GM23248 (cell line): ENCODE measurements around the gene IL18BP. TPM values are rescaled to one million over a fixed set of nuclear protein-coding genes. Genes with fewer than 3 reads are reported as not detected.

Experiments
- DNase-seq: peaks from one replicate; pipeline ENCODE4 v3.0.0-alpha.2; 2015
- H2AFZ ChIP-seq: fragments of 200-600 bp; sonication (generic); 2 replicates; pipeline ENCODE4 v1.6.1; 2016; ENCODE audit warnings: antibody characterized with exemption
- H3F3A ChIP-seq: fragments of 200-600 bp; sonication (generic); 2 replicates; pipeline ENCODE4 v1.6.1; 2016; ENCODE audit warnings: mild to moderate bottlenecking, antibody characterized with exemption, mixed run types; ENCODE audit not compliant: insufficient read depth
- H3K27ac ChIP-seq: fragments of 200-600 bp; sonication (generic); 2 replicates; pipeline ENCODE4 v1.5.1; 2016; ENCODE audit warnings: mild to moderate bottlenecking
- H3K27me3 ChIP-seq: fragments of 200-600 bp; sonication (generic); replicated peaks from 2 replicates; pipeline ENCODE4 v1.6.1; 2016; ENCODE audit warnings: mild to moderate bottlenecking; ENCODE audit not compliant: insufficient read depth
- H3K36me3 ChIP-seq: fragments of 200-600 bp; sonication (generic); 2 replicates; pipeline ENCODE4 v1.6.1; 2016; ENCODE audit warnings: low read depth, mild to moderate bottlenecking
- H3K4me1 ChIP-seq: fragments of 200-600 bp; sonication (generic); 2 replicates; pipeline ENCODE4 v1.6.1; 2016; ENCODE audit warnings: mild to moderate bottlenecking; ENCODE audit not compliant: insufficient read depth
- H3K4me2 ChIP-seq: fragments of 200-600 bp; sonication (generic); one replicate; pipeline ENCODE4 v1.6.1; 2016; ENCODE audit warnings: mild to moderate bottlenecking; ENCODE audit not compliant: unreplicated experiment
- H3K4me3 ChIP-seq: fragments of 200-600 bp; sonication (generic); 2 replicates; pipeline ENCODE4 v1.5.1; 2016; ENCODE audit warnings: mild to moderate bottlenecking
- H3K79me2 ChIP-seq: fragments of 200-600 bp; sonication (generic); 2 replicates; pipeline ENCODE4 v1.6.1; 2016; ENCODE audit warnings: mild to moderate bottlenecking; ENCODE audit not compliant: insufficient read depth
- H3K9ac ChIP-seq: fragments of 200-600 bp; sonication (generic); 2 replicates; pipeline ENCODE4 v1.6.1; 2016; ENCODE audit warnings: mild to moderate bottlenecking
- H3K9me2 ChIP-seq: fragments of 200-600 bp; sonication (generic); 2 replicates; pipeline ENCODE4 v1.6.1; 2016; ENCODE audit warnings: mixed run types, mild to moderate bottlenecking, moderate library complexity; ENCODE audit not compliant: insufficient read depth
- H3K9me3 ChIP-seq: fragments of 200-600 bp; sonication (generic); one replicate; pipeline ENCODE4 v1.6.1; 2017; ENCODE audit warnings: low read depth
- H4K20me1 ChIP-seq: fragments of 200-600 bp; sonication (generic); 2 replicates; pipeline ENCODE4 v1.6.0; 2016; ENCODE audit not compliant: insufficient read depth
- EZH2 ChIP-seq: fragments of 200-600 bp; sonication (generic); IDR thresholded peaks from 2 replicates; pipeline ENCODE4 v1.6.1; 2018; ENCODE audit warnings: antibody characterized with exemption, mild to moderate bottlenecking; ENCODE audit not compliant: insufficient read depth, poor library complexity, severe bottlenecking
- EZH2phosphoT487 ChIP-seq: fragments of 200-600 bp; sonication (generic); IDR thresholded peaks from 2 replicates; pipeline ENCODE4 v1.6.1; 2018; ENCODE audit warnings: antibody characterized with exemption, moderate library complexity, mild to moderate bottlenecking, low read depth; ENCODE audit not compliant: insufficient read depth
- WGBS, 2 experiments: methylation state at CpG; one replicate each; pipeline ENCODE4 v1.1.6; 2015 to 2017; ENCODE audit warnings: low lambda C conversion rate in 2 of 2, low coverage in 1 of 2; ENCODE audit errors: missing lambda C conversion rate in 2 of 2; 5-methylcytosine and 5-hydroxymethylcytosine counted together
- in situ Hi-C: fragments of 300-500 bp; cut with MboI; formaldehyde crosslinking; loops from 2 replicates; pipeline ENCODE4 v1.15.0; 2020
- polyA plus RNA-seq: library from polyadenylated mRNA; unstranded; fragments of >200 nt; fragmentation: Nextera tagmentation; extraction: Ambion mirVana; gene quantifications from 2 replicates; pipeline ENCODE4 v1.2.1, GENCODE V29; 2016
- small RNA-seq: library from RNA; depleted of rRNA; stranded (forward); fragments of <200 nt; gene quantifications from one replicate; pipeline ENCODE3, GENCODE V24; 2014; ENCODE audit warnings: low read depth, low replicate concordance
- total RNA-seq: library from RNA; depleted of rRNA; stranded (reverse); fragments of >200 nt; shearing (Covaris generic); gene quantifications from 2 replicates; pipeline ENCODE4 v1.2.3, GENCODE V29; 2014; rRNA removed

The IL18BP gene
- total and polyA plus RNA-seq, 2 experiments from 2014 or later, result 0.44 to 2.5 TPM

DNA sequence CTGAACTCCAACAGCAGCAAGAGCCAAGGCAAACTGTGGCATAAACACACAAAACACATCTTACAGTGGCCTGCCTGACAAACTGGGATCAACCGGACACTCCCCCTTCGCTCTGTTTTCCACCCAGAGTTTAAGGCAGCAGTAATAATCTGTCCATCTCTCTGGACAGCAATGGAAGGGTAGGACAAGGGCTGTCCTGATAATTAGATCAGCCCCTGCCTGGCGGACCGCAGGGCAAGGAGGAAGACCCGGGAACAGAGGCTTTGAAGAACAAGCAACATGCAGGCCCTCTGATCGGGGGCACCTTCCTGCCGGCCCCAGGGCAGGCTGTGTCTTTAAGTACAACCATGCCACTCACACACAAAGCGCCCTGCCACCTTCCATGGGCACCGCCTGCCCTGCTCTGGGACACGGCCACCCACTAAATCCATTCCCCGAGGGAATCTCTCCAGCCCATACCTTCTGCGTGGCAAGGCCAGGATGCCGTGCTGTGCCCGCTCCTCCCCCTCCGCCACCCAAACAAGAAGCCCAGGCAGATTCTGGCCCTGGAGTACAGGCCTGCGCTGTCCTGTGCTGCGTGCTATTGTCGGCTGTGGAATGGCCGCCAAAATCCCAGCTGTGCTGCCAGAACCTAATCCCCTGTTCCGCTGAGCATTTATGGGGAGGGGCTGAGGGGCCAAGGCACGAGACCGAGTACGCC lies 42.8 kb downstream of the IL18BP start:
- Histone ChIP-seq H3K4me3 (peak overlapping the region; percentile 95), H3F3A (peaks cover 48% of the 10 kb centered on the region), H3K4me2 (peak overlapping the region; percentile 93), H3K9me2 (no peaks in the 10 kb centered on the region), H3K36me3 (no peaks in the 10 kb centered on the region), H3K27me3 (no peaks in the 10 kb centered on the region), H3K79me2 (peaks cover 89% of the 10 kb centered on the region), H3K27ac (peak overlapping the region; percentile 99), H3K9ac (peak overlapping the region; percentile 98), H4K20me1 (no peaks in the 10 kb centered on the region), H2AFZ (peak overlapping the region; percentile 87), H3K4me1 (peaks cover 40% of the 10 kb centered on the region), H3K9me3 (no peaks in the 10 kb centered on the region)
- DNase-seq, result peak; percentile 91
- in situ Hi-C loops, result no loop called here
- TF ChIP-seq EZH2phosphoT487 (no peak), EZH2 (no peak)
- 1 to 2% methylated on average over 23 of the region's 23 CpGs for WGBS, 2 experiments

DNA sequence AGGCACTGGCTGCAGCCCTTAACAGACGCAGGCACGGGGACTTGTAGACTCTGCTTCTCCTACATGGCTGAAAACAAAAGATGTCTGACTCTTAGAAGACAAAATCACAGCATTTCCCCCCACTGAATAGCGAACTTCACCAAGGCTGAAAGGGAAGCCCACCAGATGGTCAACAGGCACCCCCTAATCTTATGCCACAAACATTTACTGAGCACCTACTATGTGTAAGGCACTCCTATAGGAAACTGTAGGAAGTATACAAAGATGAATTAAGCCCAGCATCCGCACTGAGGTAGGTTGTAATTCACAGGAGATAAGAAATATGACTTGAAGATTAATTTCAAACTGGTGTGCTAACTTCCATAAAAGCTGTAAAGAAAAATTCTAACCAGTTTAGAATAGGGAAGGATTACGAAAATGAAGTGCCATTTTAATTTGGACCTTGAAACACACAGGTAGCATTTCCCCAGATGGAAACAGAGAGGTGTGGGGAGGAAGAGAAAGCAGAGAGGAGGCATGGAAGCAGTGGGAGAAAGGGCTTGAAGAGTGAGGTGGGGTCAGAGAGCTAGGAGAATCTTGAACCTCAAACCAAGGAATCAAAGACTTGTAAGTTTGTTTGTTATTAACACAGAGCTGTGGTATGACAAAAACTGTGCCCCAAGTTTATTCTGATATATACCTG lies 43.5 kb downstream of the IL18BP start:
- no peaks in the 10 kb centered on the region for H3K9me2 ChIP-seq
- H2AFZ ChIP-seq, result peak overlapping the region; percentile 87
- H3K4me2 ChIP-seq, result peak overlapping the region; percentile 93
- H3K79me2 ChIP-seq, result peaks cover 89% of the 10 kb centered on the region
- no peaks in the 10 kb centered on the region for H3K27me3 ChIP-seq
- in situ Hi-C loops, result no loop called here
- H3K27ac ChIP-seq, result peak overlapping the region; percentile 99
- peaks cover 46% of the 10 kb centered on the region for H3F3A ChIP-seq
- no peaks in the 10 kb centered on the region for H3K36me3 ChIP-seq
- 22% methylated on average over 5 of the region's 5 CpGs for WGBS, 2 experiments
- no peak for TF ChIP-seq EZH2phosphoT487
- TF ChIP-seq EZH2, result no peak
- no peak for DNase-seq
- no peaks in the 10 kb centered on the region for H4K20me1 ChIP-seq
- peaks cover 40% of the 10 kb centered on the region for H3K4me1 ChIP-seq
- peak overlapping the region; percentile 95 for H3K4me3 ChIP-seq
- peak overlapping the region; percentile 98 for H3K9ac ChIP-seq
- H3K9me3 ChIP-seq, result no peaks in the 10 kb centered on the region

DNA sequence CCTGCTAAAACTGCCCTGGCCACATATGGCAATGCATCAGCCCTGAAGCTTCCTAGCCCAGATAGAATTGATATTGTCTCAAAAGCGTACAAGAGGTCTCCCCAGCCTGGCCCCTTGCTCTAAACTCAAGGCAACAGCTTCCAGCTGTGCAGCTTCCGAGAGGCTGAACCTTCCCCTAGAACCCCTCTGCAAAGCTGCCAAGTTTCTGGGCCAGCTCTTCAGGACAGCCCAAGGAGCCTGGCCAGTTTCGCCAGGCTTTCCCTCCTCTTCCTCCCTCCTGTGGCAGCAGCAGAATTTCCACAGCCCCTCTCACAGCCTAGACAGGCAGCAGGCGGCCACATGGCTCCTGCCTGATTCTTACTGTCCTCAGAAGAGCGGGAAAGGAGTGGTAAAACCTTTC lies 47.1 kb downstream of the IL18BP start:
- Histone ChIP-seq H3K27me3 (no peaks in the 10 kb centered on the region), H3K27ac (no peak overlapping the region), H3K9me3 (no peaks in the 10 kb centered on the region), H3K4me3 (no peak overlapping the region), H3K79me2 (peaks cover 85% of the 10 kb centered on the region), H3K4me1 (peaks cover 11% of the 10 kb centered on the region), H3K4me2 (no peak overlapping the region), H3K9ac (no peak overlapping the region), H3F3A (peaks cover 20% of the 10 kb centered on the region), H2AFZ (no peak overlapping the region), H3K36me3 (no peaks in the 10 kb centered on the region), H4K20me1 (no peaks in the 10 kb centered on the region), H3K9me2 (no peaks in the 10 kb centered on the region)
- TF ChIP-seq EZH2phosphoT487 (no peak), EZH2 (no peak)
- in situ Hi-C loops, result no loop called here
- DNase-seq, result no peak
- WGBS, 2 experiments, result 82 to 88% methylated on average over 5 of the region's 5 CpGs

DNA sequence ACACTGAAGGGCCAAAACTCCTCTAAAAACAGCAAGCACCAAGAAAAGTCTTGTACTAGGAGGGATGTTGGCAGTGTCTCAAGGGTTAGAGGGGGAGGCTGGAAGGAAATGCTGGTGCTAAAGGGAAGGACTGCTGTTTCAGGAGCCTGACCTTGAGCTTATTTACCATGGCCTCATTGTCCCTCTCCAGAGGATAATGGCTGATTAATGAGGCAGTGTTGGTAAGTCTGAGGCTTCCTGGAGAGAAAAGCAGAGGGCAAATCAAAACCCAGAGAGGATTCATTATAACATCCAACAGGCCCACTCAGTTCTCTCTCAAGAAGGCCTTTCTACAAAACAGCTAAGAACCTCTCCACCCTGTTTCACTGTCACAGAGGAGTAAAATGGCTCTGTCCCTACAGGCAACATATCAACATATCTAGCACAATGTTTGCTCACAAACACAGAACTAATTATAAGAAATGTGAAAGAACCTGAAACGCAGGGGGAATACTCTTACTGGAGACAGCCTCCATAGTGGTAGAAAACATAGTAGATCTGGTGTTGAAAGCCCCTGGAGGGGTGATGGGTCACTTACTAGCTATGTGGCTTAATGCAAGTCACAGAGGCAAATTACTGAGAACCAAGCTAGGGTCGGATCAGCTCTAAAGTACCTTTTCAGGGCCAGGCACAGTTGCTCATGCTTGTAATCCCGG lies 50.2 kb downstream of the IL18BP start:
- H3K27ac ChIP-seq, result no peak overlapping the region
- no peaks in the 10 kb centered on the region for H3K27me3 ChIP-seq
- no peak overlapping the region for H2AFZ ChIP-seq
- in situ Hi-C loops, result no loop called here
- H3K9me3 ChIP-seq, result no peaks in the 10 kb centered on the region
- H3K9ac ChIP-seq, result no peak overlapping the region
- no peaks in the 10 kb centered on the region for H3K4me1 ChIP-seq
- H3K36me3 ChIP-seq, result no peaks in the 10 kb centered on the region
- WGBS, 2 experiments, result 95 to 99% methylated on average over 3 of the region's 3 CpGs
- H4K20me1 ChIP-seq, result no peaks in the 10 kb centered on the region
- DNase-seq, result no peak
- H3K4me3 ChIP-seq, result no peak overlapping the region
- no peak overlapping the region for H3K4me2 ChIP-seq
- H3K79me2 ChIP-seq, result peaks cover 94% of the 10 kb centered on the region
- H3F3A ChIP-seq, result peaks cover under 1% of the 10 kb centered on the region
- TF ChIP-seq EZH2, result no peak
- TF ChIP-seq EZH2phosphoT487, result no peak
- no peaks in the 10 kb centered on the region for H3K9me2 ChIP-seq

Small RNAs within 50 kb of the gene (small RNA-seq; reads per million reads assigned to genes)
- gene RNU6-72P, result not detected

Other genes starting within 250 kb of the IL18BP start
- not detected in 2 replicates for gene DEFB108B, start 165.7 kb upstream of the IL18BP start, total RNA-seq
- not detected in 2 replicates for gene DEFB108B, start 165.7 kb upstream of the IL18BP start, polyA plus RNA-seq
- not detected in 2 replicates for gene DEFB131B, start 120.5 kb upstream of the IL18BP start, total RNA-seq
- gene DEFB131B, start 120.5 kb upstream of the IL18BP start, polyA plus RNA-seq, result not detected in 2 replicates
- 0.38 and 4.6 TPM in 2 replicates for gene XNDC1N, start 70.3 kb upstream of the IL18BP start, total RNA-seq
- gene XNDC1N, start 70.3 kb upstream of the IL18BP start, polyA plus RNA-seq, result 3.3 and 3.9 TPM in 2 replicates
- 20.3 and 27.4 TPM in 2 replicates for gene RNF121, start 69.9 kb upstream of the IL18BP start, total RNA-seq
- gene RNF121, start 69.9 kb upstream of the IL18BP start, polyA plus RNA-seq, result 18.1 and 19.9 TPM in 2 replicates
- 124 and 149 TPM in 2 replicates for gene NUMA1, start 81.6 kb downstream of the IL18BP start, total RNA-seq
- 48.7 and 51.5 TPM in 2 replicates for gene NUMA1, start 81.6 kb downstream of the IL18BP start, polyA plus RNA-seq
- gene LRRC51, start 81.9 kb downstream of the IL18BP start, total RNA-seq, result 7.1 and 7.8 TPM in 2 replicates
- 7.5 and 9.4 TPM in 2 replicates for gene LRRC51, start 81.9 kb downstream of the IL18BP start, polyA plus RNA-seq
- 122 and 132 TPM in 2 replicates for gene LAMTOR1, start 104.4 kb downstream of the IL18BP start, total RNA-seq
- 142 and 145 TPM in 2 replicates for gene LAMTOR1, start 104.4 kb downstream of the IL18BP start, polyA plus RNA-seq
- gene TOMT, start 107.0 kb downstream of the IL18BP start, total RNA-seq, result not detected in 2 replicates
- not detected in 2 replicates for gene TOMT, start 107.0 kb downstream of the IL18BP start, polyA plus RNA-seq
- 38.7 TPM in 2 replicates for gene ANAPC15, start 113.8 kb downstream of the IL18BP start, total RNA-seq
- gene ANAPC15, start 113.8 kb downstream of the IL18BP start, polyA plus RNA-seq, result 57.5 and 62.4 TPM in 2 replicates
- 0.43 and 4.3 TPM in 2 replicates for gene FOLR3, start 136.8 kb downstream of the IL18BP start, total RNA-seq
- 0.93 and 1.8 TPM in 2 replicates for gene FOLR3, start 136.8 kb downstream of the IL18BP start, polyA plus RNA-seq
- not detected in 2 replicates for gene FOLR1, start 193.2 kb downstream of the IL18BP start, total RNA-seq
- 0.24 TPM in 1 of 2 replicates, not detected in the other for gene FOLR1, start 193.2 kb downstream of the IL18BP start, polyA plus RNA-seq
- gene FOLR2, start 217.9 kb downstream of the IL18BP start, total RNA-seq, result not detected in 2 replicates
- not detected in 2 replicates for gene FOLR2, start 217.9 kb downstream of the IL18BP start, polyA plus RNA-seq
- 68.0 and 70.6 TPM in 2 replicates for gene INPPL1, start 225.9 kb downstream of the IL18BP start, total RNA-seq
- 24.9 and 28.4 TPM in 2 replicates for gene INPPL1, start 225.9 kb downstream of the IL18BP start, polyA plus RNA-seq
- gene PHOX2A, start 245.3 kb downstream of the IL18BP start, total RNA-seq, result not detected in 2 replicates
- gene PHOX2A, start 245.3 kb downstream of the IL18BP start, polyA plus RNA-seq, result not detected in 2 replicates